ENCODE results near the gene CDC42SE1. TPM values are rescaled to one million over a fixed set of nuclear protein-coding genes. Genes with fewer than 3 reads are reported as not detected.

Gene CDC42SE1
- total RNA-seq, 1 donor from 2014 or later: 114 TPM

DNA sequence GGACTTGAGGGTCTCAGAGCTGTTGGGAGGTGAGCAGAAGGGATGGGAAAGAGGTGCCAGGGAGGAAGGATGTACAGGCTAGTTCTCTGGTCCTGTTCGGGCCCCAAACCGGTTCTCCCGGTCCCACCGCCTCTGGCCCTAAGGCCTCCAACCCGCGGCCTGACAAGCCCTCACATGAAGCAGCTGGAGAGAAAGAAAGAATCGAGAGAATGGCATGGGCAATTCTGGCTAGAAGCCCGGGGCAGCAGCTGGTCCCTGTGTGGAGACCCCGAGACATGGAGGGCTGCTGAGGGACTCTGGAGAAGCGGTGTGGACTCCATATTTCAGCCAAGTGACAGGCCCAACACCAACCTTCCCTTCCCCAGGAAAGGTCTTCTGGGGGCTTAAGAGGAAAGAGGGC is 730 bp downstream of the CDC42SE1 start:
- Histone ChIP-seq H3K9me3 (no peaks in the 10 kb centered on the region), H3K27me3 (ENCODE audit: low read depth) (no peaks in the 10 kb centered on the region), H3K36me3 (peaks cover 35% of the 10 kb centered on the region), H3K4me3 (peak overlapping the region; percentile 94), H3K27ac (peak overlapping the region; percentile 94), H3K4me1 (peaks cover 52% of the 10 kb centered on the region)
- TF ChIP-seq, protein P1, sequence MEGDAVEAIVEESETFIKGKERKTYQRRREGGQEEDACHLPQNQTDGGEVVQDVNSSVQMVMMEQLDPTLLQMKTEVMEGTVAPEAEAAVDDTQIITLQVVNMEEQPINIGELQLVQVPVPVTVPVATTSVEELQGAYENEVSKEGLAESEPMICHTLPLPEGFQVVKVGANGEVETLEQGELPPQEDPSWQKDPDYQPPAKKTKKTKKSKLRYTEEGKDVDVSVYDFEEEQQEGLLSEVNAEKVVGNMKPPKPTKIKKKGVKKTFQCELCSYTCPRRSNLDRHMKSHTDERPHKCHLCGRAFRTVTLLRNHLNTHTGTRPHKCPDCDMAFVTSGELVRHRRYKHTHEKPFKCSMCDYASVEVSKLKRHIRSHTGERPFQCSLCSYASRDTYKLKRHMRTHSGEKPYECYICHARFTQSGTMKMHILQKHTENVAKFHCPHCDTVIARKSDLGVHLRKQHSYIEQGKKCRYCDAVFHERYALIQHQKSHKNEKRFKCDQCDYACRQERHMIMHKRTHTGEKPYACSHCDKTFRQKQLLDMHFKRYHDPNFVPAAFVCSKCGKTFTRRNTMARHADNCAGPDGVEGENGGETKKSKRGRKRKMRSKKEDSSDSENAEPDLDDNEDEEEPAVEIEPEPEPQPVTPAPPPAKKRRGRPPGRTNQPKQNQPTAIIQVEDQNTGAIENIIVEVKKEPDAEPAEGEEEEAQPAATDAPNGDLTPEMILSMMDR (IDR thresholded peaks at IDR 0.05): no peak
- intact Hi-C loops (cut with DNase I): no loop called here
- peak; percentile 86 for DNase-seq
- ATAC-seq: peak; percentile 72 to 75

DNA sequence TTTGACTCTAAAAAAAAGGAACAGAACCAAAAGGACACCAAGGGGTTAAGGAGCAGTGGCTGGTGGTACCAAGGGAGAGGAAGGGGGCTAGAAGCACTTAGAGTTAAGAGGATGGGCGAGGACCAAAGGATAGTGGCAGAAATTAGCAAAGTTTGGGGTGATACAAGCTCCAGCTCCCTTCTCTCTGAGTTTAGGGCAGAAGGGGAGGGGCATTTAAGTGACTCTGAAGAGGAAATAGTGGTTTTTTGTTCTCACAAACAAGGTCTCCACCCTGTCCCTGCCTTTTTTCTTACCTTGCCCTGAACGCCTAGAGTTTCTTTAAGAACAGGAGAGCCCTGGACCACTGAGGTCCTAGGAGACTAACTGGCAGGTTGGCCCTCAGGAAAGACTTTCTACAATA is 3.3 kb downstream of the CDC42SE1 start:
- TF ChIP-seq, protein P1 (IDR thresholded peaks at IDR 0.05): no peak
- DNase-seq (no peak), ATAC-seq (no peak)
- peak overlapping the region; percentile 94 for H3K4me3 ChIP-seq
- intact Hi-C loops (cut with DNase I): no loop called here
- H3K27me3 ChIP-seq (ENCODE audit: low read depth): no peaks in the 10 kb centered on the region
- peak overlapping the region; percentile 94 for H3K27ac ChIP-seq
- H3K36me3 ChIP-seq: peaks cover 60% of the 10 kb centered on the region
- no peaks in the 10 kb centered on the region for H3K9me3 ChIP-seq
- H3K4me1 ChIP-seq: peaks cover 52% of the 10 kb centered on the region

DNA sequence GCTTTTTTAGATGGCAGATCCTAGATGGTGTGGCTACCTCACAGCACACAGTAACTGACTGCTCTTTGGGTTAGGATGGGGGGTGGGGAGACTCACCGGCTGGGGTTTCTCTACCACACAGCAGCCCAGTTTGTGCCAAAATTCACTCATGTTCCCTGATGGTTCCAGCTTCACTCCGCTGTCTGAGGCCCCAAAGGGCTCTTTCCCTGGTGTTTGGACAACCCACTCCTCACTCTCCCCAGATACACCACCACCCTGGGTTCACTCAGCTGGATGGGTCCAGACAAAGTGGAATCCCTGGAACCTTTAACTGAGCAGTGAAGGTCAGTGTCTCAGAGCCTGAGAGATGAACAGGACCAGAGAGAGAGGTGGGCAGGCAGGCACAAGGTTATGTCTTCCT is 3.8 kb downstream of the CDC42SE1 start:
- Histone ChIP-seq H3K27ac (peak overlapping the region; percentile 94), H3K27me3 (ENCODE audit: low read depth) (no peaks in the 10 kb centered on the region), H3K4me3 (peak overlapping the region; percentile 94), H3K4me1 (peaks cover 49% of the 10 kb centered on the region), H3K9me3 (no peaks in the 10 kb centered on the region), H3K36me3 (peaks cover 63% of the 10 kb centered on the region)
- no peak for DNase-seq
- TF ChIP-seq, protein P1 (IDR thresholded peaks at IDR 0.05): no peak
- ATAC-seq: no peak
- intact Hi-C loops (cut with DNase I): no loop called here

DNA sequence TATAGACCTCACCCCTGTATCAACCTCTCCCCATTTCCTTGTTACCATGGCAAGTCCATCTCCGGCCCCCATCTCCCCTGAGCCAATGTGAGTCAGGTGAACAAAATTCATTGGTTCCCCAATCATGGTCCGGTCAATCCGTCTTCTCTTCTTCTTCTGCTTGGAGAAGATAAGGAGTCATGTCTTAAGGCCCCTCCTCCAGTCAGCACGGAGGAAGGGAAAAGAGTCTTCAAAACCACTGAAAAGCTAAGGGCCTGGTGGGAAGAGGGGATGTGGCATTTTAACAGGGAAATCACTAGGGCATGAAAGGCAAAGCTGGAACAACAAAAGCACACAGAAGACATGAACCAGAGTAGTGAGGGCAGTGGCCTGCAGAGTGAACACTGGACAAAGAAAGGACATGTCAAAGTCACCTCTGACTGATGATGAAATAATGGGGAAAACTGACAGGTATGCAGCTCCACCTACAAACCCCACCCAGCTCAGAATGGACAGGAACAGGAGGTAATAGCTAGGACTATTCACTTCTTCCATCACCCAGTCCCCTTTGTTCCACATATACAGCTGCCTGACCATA is 4.4 kb downstream of the CDC42SE1 start:
- Histone ChIP-seq H3K27me3 (ENCODE audit: low read depth) (no peaks in the 10 kb centered on the region), H3K4me3 (peak overlapping the region; percentile 94), H3K4me1 (peaks cover 44% of the 10 kb centered on the region), H3K27ac (no peak overlapping the region), H3K9me3 (no peaks in the 10 kb centered on the region), H3K36me3 (peaks cover 63% of the 10 kb centered on the region)
- ATAC-seq (no peak), DNase-seq (no peak)
- TF ChIP-seq, protein P1 (IDR thresholded peaks at IDR 0.05): no peak
- intact Hi-C loops (cut with DNase I): no loop called here

DNA sequence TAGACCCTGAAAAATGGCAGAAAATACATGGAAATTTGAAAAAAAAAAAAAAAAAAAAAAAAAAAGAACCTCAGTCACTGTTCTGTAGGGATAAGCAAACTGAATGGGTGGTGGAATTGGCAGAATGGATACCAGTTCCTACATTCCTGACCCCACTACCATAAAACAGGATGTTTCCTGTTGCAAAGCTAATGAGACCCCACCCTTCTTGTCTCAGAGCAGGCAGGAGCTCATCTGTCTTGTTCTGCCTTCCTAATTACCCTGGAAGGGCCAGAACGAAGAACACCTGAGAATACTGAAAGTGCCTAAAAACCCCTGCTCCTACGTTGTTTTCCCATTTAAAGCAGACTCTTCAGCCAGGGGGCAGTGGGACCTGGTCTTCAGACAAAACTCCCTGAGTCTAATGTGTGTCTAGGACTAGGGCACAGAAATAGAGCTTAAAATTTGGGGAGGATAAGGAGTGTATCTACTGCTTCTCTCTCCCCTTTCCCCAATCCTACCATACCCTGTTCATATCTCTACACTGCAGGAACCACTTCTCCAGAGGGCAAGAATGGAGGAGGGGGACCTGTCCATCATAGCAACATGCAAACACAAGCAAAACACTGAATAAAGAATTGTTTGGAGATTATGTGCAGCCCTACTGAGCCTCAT is 7.9 kb downstream of the CDC42SE1 start:
- TF ChIP-seq, protein P1 (IDR thresholded peaks at IDR 0.05): no peak
- ATAC-seq (no peak), DNase-seq (no peak)
- Histone ChIP-seq H3K36me3 (peaks cover 55% of the 10 kb centered on the region), H3K9me3 (no peaks in the 10 kb centered on the region), H3K27me3 (ENCODE audit: low read depth) (no peaks in the 10 kb centered on the region), H3K27ac (no peak overlapping the region), H3K4me1 (peaks cover 39% of the 10 kb centered on the region), H3K4me3 (no peak overlapping the region)
- intact Hi-C loops (cut with DNase I): no loop called here

All from lower lobe of right lung (tissue), 2 donors.